MM.1S (cell line): ENCODE data around the gene DDAH1.

ENCODE experiments used
- DNase-seq: peaks from one replicate; pipeline ENCODE4 v3.0.0-alpha.2; 2015
- H2AFZ ChIP-seq: fragments of 300-600 bp; sonication (generic); 2 replicates; pipeline ENCODE4 v1.6.0; 2016; ENCODE audit warnings: antibody characterized with exemption, low read length
- H3F3A ChIP-seq: fragments of 300-600 bp; sonication (generic); 2 replicates; pipeline ENCODE4 v1.6.1; 2016; ENCODE audit warnings: mild to moderate bottlenecking, antibody characterized with exemption, low read length, moderate library complexity, mixed read lengths; ENCODE audit not compliant: insufficient read depth
- H3K27ac ChIP-seq: fragments of 300-600 bp; sonication (generic); 2 replicates; pipeline ENCODE4 v1.5.1; 2016; ENCODE audit warnings: mild to moderate bottlenecking, low read length
- H3K27me3 ChIP-seq: fragments of 300-600 bp; sonication (generic); replicated peaks from 2 replicates; pipeline ENCODE4 v1.6.0; 2016; ENCODE audit warnings: low read length; ENCODE audit not compliant: insufficient read depth
- H3K36me3 ChIP-seq: fragments of 300-600 bp; sonication (generic); replicated peaks from 2 replicates; pipeline ENCODE4 v1.6.1; 2016; ENCODE audit warnings: mild to moderate bottlenecking, low read length, mixed read lengths; ENCODE audit not compliant: insufficient read depth
- H3K4me1 ChIP-seq: fragments of 300-600 bp; sonication (generic); 2 replicates; pipeline ENCODE4 v1.6.1; 2016; ENCODE audit warnings: low read length, mixed read lengths
- H3K4me2 ChIP-seq: fragments of 300-600 bp; sonication (generic); 2 replicates; pipeline ENCODE4 v1.6.0; 2016; ENCODE audit warnings: low read depth, low read length
- H3K4me3 ChIP-seq: fragments of 300-600 bp; sonication (generic); 2 replicates; pipeline ENCODE4 v1.5.1; 2016; ENCODE audit warnings: low read length, mixed read lengths
- H3K79me2 ChIP-seq: fragments of 300-600 bp; sonication (generic); 2 replicates; pipeline ENCODE4 v1.6.1; 2016; ENCODE audit warnings: mixed run types, low read length, mixed read lengths
- H3K9ac ChIP-seq: fragments of 300-600 bp; sonication (generic); 2 replicates; pipeline ENCODE4 v1.6.1; 2016; ENCODE audit warnings: low read length, mixed read lengths
- H3K9me2 ChIP-seq: fragments of 300-600 bp; sonication (generic); replicated peaks from 2 replicates; pipeline ENCODE4 v1.6.1; 2016; ENCODE audit warnings: mild to moderate bottlenecking, low read length, mixed read lengths; ENCODE audit not compliant: insufficient read depth
- H3K9me3 ChIP-seq: fragments of 300-600 bp; sonication (generic); replicated peaks from 2 replicates; pipeline ENCODE4 v1.6.1; 2016; ENCODE audit warnings: mild to moderate bottlenecking, low read length, mixed read lengths; ENCODE audit not compliant: insufficient read depth
- H4K20me1 ChIP-seq: fragments of 300-600 bp; sonication (generic); 2 replicates; pipeline ENCODE4 v1.6.1; 2016; ENCODE audit warnings: mild to moderate bottlenecking, low read length, moderate library complexity, mixed read lengths; ENCODE audit not compliant: insufficient read depth
- CTCF ChIP-seq: fragments of 300-600 bp; sonication (generic); IDR thresholded peaks from 2 replicates; pipeline ENCODE4 v1.5.1; 2016; ENCODE audit warnings: antibody characterized with exemption, low read length, mixed read lengths
- EZH2 ChIP-seq: fragments of 300-600 bp; sonication (generic); optimal IDR thresholded peaks from 2 replicates; pipeline ENCODE3; 2017; ENCODE audit warnings: low read depth, mild to moderate bottlenecking, antibody characterized with exemption, low read length, mixed read lengths
- EZH2phosphoT487 ChIP-seq: fragments of 300-600 bp; sonication (generic); IDR thresholded peaks from 2 replicates; pipeline ENCODE4 v1.6.1; 2018; ENCODE audit warnings: antibody characterized with exemption, low read length

DDAH1 gene

GRCh38 chr1:85366391-85367170 is 98.4 kb downstream of the DDAH1 start:
- H3K9me2 ChIP-seq: no peaks in the 10 kb centered on the region
- H3K9me3 ChIP-seq: no peaks in the 10 kb centered on the region
- no peak overlapping the region for H3K4me3 ChIP-seq
- no peaks in the 10 kb centered on the region for H4K20me1 ChIP-seq
- no peak overlapping the region for H3K9ac ChIP-seq
- H2AFZ ChIP-seq: no peak overlapping the region
- no peaks in the 10 kb centered on the region for H3K27me3 ChIP-seq
- no peaks in the 10 kb centered on the region for H3K79me2 ChIP-seq
- DNase-seq: no peak
- no peaks in the 10 kb centered on the region for H3F3A ChIP-seq
- no peak overlapping the region for H3K4me2 ChIP-seq
- H3K36me3 ChIP-seq: no peaks in the 10 kb centered on the region
- peaks cover 11% of the 10 kb centered on the region for H3K4me1 ChIP-seq
- TF ChIP-seq CTCF (no peak), EZH2phosphoT487 (no peak), EZH2 (no peak)
- no peak overlapping the region for H3K27ac ChIP-seq

- no peaks in the 10 kb centered on the region for H4K20me1 ChIP-seq
- no peaks in the 10 kb centered on the region for H3K36me3 ChIP-seq
- no peaks in the 10 kb centered on the region for H3F3A ChIP-seq
- TF ChIP-seq EZH2: no peak
- TF ChIP-seq CTCF: no peak
- no peak for TF ChIP-seq EZH2phosphoT487
- peaks cover 11% of the 10 kb centered on the region for H3K4me1 ChIP-seq
- no peak overlapping the region for H2AFZ ChIP-seq
- no peaks in the 10 kb centered on the region for H3K9me2 ChIP-seq
- no peak overlapping the region for H3K27ac ChIP-seq
- no peak overlapping the region for H3K9ac ChIP-seq
- H3K4me3 ChIP-seq: no peak overlapping the region
- no peaks in the 10 kb centered on the region for H3K9me3 ChIP-seq
- H3K4me2 ChIP-seq: no peak overlapping the region
- no peak for DNase-seq
- H3K79me2 ChIP-seq: no peaks in the 10 kb centered on the region
- no peaks in the 10 kb centered on the region for H3K27me3 ChIP-seq
These were observed 99.1 kb downstream of the DDAH1 start for GRCh38 chr1:85365851-85366250.

GRCh38 chr1:85363521-85363920 is 101.4 kb downstream of the DDAH1 start:
- DNase-seq: peak; percentile 81
- Histone ChIP-seq H3F3A (no peaks in the 10 kb centered on the region), H3K9me3 (no peaks in the 10 kb centered on the region), H3K4me3 (no peak overlapping the region), H3K4me1 (peaks cover 11% of the 10 kb centered on the region), H2AFZ (no peak overlapping the region), H3K36me3 (no peaks in the 10 kb centered on the region), H3K9ac (no peak overlapping the region), H3K27ac (peak overlapping the region; percentile 31; the same call in 1 of the 2 replicates), H4K20me1 (no peaks in the 10 kb centered on the region), H3K27me3 (no peaks in the 10 kb centered on the region), H3K4me2 (0 out of 2 replicates have a peak overlapping the region, but pooled peaks have one; percentile 0), H3K79me2 (no peaks in the 10 kb centered on the region), H3K9me2 (no peaks in the 10 kb centered on the region)
- TF ChIP-seq EZH2phosphoT487 (no peak), CTCF (no peak), EZH2 (no peak)
